Activated T-cell treated with anti-CD3 and anti-CD28 coated beads, Interleukin-2, amount 50 U/mL, for 1 hour (primary cell): ENCODE data around the gene SMAD6.

Source experiments
- DNase-seq: peaks from one replicate; pipeline ENCODE4 v3.0.0-alpha.2; 2020

Gene SMAD6

DNA sequence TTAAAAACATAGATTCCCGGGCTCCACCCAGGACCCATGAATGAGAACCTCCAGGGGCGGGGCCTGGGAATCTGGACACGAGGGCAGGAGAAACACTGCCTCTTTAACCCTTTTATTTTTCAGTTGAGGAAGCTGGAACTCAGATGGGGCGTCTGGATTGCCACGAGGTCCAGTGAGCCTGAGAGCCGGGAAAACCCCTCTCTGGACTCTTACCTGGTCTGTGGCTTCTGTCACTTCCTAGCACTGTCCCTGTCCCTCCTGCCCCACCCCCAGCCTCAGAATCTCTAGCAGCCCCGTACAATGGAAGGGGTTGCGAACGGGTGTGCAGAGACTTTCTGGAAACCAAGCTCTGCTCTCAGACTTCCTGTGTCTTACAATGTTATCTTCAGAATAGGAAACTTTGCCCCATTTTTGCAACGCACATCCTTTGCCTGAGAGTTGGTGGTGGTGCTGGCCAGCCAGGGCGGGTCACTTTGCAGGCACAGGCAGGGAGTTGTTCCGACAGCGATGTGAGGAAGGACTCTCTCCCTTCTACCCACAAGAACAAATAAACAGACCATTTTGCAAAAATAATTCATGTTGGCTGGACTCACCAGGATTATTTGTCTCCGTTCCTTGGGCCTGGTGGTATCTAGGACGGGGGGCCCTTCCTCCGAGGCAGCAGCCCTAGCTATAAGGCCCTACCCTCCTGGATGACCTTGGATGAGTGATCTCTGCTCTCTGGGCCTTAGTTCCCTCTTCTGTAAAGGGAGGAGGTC, 59.1 kb downstream of the SMAD6 start:
- DNase-seq, result no peak

DNA sequence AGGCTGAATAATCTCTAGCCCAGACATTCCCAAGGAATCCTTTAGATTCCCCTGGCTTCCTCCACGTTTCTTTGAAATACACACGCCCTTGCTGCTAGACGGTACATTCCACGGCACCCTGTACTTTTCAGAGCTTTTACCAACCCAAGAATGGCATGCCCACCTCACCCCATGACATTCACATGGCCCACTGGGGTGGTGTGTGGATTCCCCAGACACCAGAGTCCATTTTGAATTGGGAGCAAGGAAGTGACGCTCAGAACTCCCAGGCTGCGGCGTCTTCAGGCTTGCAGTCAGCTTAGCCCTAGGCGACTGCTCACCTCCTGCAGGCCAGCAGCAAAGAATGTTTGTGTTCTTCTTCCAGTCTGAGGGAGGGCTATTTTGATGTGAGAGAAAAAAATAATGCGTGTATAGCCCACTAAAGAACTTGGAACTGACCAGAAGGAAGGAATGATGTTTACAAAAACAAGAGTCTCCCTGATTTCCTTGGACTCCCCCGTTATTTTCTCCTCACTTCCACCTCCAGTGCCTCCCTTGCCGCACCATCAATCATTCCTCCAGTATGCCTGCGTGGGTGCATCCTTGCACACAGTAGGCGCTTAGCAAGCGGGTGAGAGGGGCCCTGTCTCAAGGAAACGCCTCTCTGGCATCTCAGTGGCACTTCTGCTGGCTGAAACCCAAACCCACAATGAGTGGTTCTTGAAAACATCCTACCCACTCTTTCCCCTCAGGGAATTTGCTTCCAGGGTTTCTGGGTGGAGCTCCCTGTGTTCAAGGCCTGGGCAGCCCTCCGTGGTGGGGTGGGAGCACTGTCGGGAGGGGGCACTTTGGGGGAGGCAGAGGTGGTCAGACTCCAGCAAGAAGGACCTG, 59.9 kb downstream of the SMAD6 start:
- no peak for DNase-seq

DNA sequence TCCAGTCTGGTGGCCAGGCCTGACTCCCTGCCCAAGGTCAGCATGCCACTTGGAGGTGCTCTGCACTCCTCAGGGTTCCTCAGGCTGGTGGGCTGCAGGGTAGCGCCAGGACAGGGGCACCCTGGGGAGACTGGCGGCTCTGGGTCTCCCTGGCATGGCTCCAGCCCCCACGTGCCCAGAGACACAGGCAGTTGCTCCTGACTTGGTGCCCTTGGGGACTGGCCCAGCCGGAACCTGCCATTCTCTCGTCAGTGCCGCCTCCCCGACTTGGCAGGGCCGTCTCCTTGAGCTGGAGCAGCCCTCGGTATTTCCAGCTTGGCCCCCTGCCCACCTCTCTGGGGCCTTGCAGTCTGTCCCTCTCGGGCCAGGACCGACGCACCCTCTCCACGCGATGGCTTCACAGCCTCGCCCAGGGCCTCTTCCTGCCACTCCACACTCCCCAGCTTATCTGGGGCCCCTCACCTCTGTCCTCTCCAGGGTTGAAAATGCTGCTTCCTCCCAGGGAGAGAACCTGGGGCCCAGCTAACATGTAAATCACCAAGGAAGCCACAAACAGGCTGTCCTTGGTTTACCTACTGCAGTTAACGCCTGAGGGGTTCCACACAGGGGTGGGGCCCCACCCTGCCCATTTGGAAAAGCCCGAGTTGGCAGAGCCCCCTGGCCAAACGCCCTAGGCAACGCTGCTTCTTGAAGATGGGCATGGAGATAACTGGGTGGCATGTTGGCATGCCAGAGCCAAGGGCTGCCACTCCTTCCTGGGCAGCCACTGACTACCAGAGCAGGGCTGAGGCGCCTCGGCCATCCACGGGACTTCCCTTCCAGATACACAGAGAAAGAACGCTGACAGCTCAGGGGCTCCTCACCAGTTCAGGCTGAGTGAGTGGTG, 61.4 kb downstream of the SMAD6 start:
- DNase-seq, result no peak

DNA sequence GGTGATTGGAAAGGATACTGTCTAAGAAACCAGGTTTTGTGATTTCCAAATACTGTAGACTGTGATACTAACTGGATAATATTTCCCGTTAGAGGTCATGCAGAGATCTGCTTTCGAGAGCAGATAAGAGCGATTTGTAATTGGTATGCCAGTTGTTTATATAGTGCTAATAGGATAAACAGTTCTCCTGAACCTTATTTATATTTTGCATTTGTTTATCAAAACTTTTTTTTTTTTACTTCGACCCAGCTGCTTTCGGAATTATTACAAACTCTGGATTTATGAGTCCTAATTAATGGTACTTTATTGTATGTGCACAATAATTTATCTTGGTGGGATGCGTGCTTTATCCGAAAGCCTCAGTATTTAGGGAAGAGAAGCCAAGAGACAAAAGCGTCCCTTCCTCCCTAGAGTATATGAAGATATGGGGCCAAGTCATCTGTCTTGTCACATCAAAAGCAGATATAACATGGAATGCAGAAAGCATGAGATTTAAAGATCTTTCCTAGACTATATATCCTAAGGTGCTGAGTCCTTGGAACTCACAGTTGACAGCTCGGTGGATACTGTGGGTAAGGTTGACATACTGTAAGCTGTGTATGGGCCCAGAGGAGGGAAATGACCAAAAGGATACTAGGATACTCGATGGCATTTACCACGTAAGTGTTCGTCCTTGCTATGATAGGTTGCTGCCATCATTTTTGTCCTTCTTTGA, 62.2 kb downstream of the SMAD6 start:
- no peak for DNase-seq

DNA sequence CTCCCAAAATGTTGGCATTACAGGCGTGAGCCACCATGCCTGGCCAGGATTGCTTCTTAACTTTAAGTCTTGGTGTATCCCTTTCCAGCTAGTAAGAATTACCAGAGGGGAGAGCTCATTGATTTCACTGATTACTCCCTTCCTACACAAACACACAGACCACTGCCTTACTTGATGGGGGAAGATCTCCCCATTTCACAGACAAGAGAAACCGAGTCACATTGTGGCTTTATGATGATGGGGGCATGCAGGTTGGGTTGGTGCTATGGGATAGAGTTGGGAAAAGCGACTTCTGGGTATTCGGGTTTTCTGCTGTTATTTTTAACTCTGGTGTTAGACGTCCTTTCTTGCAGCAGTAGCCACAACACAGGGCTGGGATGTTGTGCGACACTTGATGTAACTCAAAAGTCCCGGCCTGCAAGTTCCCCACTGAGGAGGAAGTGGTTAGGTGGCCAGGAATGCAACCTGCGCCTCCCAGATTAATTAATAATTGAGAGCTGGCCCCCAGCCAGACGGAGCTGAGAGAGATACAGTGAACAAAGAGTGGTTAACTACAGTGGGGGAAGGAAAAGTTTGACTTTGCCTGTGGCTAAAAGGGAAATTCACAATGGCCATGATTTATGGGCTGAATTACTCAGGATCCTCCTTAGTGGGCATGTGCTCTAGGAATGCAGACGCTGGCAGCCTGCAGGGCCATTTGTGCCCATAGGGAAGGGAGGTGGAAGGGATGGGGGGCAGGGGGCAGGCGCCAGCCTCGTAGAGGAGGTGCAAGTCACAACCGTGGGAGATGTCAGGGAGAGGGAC, 63.6 kb downstream of the SMAD6 start:
- DNase-seq, result no peak

DNA sequence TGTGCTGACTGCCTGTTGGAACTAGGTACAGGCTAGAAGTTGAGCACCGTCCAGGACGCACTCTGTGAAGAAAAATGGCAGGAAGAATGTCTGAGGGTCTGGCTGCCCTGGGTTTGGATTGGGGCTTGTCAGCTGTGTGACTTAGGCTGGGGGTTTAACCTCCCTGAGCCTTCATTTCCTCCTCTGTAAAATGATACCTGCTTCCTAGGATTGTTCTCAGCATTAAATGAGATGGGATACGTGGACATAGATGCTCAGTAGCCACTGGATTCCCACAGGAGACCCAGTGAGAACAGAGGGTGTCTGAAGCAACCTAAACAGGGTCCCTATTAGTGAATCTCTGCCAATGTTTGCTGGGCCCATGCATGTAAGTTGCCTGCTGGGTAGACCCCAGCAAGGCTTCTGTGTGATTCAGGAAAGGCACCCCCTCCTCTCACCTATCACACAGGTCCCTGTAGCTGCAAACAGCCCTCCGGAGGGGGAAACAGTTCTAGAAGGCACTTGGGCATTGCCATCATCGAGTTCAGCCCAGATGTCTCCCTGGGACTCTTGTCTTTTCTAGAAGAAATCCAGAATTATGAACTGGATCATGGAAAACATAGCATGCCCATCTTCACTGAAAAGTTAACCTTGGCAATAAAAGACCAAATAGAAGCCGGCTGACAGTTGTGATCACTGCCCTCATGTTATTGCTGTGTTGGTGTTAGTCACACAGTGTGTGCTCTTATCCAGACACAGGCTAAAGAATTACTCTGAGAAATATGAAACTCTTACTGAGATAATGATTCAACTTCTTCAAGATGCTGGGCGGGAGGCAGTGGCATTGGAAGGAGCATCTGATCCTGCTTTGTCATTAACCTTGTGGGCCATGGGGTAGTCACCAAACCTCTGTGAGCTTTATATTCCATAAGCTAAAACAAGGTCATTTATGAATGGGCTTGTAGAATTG, 64.5 kb downstream of the SMAD6 start:
- no peak for DNase-seq

DNA sequence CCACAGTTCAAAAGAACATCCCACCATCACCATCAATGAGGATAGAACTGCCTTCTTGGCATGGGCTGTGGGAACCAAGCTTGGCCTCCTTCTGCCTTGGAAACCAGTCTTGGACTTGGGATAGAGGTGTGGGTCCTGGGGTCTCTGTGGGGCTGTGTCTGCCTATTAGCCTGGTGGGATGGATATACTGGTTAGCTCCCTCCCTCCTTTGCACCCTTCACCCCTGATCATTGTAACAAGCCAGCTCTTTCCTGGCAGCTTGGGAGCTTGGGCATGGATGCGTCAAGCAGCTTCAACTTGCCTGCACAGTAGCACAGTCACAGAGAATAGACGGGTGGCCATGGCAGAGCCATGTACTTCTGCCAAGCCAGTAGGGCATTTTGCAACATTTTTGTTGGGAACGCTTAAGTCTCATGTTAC, 65.2 kb downstream of the SMAD6 start:
- no peak for DNase-seq

DNA sequence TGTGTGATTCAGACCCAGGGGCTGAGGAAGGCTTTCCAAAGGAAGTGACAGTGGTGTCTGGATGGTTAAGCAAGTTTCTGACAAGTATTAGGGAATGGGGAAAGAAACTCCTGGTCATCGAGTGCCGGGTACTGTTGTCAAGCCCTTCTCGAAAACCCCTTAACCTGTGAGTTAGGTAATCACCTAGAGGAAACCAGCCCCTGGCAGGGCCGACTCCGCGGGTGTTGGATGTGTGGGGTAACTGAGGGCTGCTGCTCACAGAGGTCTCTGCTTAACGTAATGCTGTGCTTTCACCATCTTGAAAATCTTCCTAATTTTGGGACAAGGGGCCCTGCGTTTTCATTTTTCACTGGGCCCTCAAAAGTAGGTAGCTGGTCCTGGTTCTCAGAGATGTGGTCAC, 67.0 kb downstream of the SMAD6 start:
- DNase-seq, result no peak

DNA sequence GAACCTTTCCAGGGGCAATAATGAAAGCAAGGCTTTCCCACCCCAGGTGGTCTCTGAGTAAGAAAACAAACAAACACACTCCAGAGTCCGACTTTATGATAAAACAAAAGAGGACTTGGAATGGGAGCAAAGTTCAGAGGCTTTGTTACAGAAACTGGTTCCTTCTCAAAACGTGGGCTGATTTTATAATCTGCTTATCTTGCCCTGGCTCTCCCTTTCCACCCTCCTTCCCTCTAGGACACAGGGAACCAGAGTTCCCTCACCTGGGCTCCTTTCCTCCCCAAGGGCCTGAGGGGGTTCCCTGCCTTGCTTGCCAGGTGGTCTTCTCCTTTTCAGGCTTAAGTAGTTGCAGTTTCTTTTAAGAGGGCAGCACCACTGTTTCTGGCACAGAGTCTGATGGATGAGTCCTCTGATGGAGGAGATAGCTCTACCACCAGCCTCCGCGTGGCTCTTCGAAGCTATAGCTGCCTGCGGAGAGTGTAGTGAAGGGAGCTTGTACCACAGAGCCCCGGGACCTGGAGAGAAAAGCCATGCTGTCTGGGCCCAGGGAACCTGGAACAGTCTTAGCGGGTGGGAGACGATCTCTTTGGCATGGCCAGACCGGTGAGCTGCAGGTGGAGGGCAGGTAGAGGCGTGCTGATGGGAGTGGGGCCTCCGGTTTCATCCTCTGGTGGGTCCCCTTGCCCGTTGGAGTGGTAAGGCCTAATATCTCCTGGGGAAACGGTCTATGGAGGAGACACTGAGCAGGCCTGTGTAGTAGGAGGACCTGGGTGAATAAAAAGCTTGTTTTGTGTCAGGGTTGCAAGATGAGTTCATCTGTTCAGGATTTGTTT, 68.7 kb downstream of the SMAD6 start:
- DNase-seq, result no peak

DNA sequence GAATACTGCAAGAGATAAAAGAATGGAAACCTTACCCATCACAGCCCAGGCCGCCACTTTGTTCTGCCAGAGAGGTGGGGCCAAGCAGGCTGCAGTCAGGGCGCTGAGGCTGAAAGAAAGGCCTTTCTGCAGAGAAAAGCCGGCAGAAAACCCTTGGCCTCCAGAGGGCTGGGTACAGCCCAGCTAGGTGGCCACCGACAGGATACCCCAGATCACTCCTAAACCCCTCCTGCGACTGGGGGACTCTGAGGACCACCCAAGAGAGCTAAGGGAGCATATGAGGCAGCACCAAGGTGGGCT, 69.3 kb downstream of the SMAD6 start:
- DNase-seq, result no peak

DNA sequence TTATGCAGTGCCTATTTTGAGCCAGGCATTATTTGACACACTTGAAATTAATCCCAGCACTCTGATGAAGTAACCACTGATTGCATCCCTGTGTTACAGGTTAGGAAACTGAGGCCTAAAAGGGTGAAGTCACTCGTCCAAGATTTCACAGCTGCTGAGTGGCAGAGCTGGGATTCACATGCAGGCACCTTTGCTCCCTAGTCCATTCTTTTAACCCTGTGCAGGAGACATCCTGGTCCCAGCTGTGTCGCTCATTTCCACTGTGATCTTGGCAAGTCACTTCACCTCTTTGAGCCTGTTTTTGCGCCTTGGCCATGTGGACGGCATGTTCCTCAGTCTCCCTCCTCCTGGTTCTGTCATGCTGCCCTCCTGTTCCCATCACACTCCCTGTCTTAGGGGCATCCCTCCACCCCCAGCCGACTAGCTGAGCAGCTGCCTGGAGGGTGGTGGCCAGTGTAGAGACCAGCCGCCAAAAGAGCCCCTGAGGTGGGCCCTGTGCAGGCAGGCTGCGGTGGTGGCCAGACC, 70.6 kb downstream of the SMAD6 start:
- DNase-seq, result no peak

DNA sequence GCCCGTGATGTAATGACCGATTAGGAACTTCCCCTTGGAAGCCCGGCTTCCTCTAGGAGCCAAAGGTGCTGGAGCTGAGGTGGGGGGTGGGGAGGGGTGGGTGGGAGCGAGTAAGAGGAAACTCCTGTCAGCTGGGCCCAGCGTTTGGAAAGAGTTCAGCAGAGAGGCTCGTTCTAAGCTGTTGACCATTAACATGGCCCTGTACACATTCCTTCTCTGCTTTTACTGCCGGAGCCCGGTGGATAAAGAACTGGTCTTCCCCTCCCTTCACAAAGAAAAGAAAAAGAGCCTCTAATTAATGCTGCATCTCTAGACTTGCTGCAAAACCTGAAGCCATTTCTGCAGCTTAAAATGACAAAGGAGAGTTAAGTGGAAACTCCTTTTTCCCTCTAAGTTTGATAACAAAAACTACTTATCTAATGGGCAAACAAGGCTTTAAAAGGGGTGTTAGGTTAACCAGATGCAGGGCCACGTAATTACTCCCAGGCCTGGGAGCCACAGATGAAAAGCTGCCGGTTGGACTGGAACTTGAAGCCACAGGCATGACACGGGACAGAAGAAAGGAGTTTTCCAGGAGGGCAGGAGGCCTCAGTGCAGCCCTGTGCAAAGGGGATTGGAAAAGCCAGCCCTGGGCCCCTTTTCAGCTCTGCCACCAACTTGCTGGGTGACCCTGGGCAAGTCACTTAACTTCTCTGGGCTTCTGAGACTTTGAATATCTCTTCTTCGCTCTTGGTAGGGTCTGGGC, 71.3 kb downstream of the SMAD6 start:
- no peak for DNase-seq

DNA sequence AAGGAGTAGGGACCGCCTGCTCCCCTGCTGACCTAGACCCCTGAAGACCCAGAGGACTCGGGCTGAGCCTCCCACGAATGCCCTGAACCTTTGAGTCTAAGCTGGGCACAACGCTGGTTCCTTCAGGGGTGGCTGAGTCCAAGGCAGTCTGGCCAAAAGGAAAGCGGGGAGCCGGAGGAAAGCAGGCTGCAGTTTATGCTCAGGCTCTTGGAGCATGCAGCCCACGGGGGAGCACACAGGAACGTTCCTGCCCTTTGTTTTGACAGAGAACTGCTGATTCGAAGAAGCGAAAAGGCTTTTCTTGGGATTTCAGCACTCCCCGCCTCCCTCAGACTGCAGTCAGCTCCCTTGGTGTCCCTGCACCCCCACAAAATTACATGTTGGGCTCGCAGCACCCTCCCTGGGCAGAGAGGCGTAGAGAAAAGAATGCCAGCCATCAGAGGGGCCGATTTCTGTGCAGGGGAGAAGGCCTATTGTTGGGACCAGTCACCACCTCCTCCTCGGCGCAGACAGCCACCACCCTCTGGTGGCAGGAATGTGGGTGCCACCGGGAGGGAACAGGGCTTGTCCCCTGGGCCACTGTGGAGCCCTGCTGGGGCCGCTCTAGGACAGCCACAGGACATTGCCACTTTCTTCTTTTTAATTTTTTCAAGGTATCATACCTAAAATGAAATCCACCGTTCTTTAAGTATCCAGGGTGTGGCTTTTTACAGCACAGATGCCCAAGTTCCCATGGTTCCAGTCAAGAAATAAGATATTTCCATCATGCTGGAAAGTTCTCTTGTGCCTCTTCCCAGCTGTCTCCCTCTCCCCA, 72.2 kb downstream of the SMAD6 start:
- peak; percentile 56 for DNase-seq

DNA sequence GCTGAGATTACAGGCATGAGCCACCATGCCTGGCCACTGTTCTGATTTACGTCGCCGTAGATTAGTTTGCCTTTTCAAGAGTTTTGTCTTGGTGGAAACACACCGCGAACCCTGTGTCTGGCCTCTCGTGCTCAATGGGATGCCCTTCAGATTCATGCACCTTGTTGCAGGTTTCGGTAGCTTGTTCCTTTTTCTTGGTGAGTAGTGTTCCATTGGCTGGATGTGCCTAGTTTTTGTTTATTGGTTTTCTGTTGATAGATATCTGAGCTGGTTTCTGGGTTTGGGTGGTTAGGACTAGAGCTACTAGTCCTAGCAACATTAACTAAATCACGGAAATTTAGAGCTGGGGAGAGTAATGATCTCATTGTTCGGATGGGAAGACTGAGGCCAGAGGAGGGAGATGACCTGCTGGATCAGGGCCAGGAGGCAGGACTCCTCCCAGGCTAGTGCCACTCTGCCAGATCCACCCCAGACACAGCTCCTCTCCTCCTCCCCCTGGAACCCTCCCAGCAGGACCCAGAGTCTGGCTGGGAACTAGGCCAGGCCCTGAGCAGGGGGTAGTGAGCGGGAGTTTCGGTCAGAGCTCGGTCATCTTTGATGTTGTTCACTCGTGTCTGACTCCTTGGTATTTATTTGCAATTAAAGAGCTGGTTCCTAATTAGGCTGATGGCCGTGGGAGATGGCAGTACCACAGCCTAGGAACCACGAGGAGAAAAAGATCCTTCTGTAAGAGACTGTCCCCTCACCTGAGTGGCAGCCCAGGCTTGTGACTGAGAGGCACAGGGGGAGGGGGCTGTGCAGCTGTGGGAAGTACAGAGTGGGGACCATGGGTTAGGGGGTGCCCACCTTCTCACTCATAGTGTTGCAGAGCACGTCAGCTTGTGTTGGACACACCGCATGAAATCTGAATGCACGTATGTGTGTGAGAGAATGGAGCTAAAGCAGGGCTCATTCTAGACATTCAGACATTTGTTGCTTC, 73.4 kb downstream of the SMAD6 start:
- DNase-seq, result no peak

DNA sequence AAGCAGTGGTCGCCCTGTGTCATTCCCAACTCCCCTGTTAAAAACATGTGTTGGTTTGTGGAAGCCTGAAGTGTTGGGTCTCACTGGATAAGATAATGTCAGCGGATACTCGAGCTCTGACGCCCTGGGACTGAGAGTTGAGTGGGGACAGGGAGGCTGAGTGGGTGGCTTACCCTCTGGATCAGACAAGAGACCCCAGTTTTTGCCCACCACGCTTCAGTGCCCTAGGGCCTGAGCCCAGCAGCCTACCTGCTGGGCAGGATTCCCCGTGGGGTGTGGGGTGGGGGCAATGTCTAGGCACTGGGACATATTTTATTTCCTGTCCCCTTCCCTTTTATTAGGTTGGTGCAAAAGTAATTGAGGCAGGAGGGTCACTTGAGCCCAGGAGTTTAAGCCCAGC, 75.0 kb downstream of the SMAD6 start:
- DNase-seq, result no peak

DNA sequence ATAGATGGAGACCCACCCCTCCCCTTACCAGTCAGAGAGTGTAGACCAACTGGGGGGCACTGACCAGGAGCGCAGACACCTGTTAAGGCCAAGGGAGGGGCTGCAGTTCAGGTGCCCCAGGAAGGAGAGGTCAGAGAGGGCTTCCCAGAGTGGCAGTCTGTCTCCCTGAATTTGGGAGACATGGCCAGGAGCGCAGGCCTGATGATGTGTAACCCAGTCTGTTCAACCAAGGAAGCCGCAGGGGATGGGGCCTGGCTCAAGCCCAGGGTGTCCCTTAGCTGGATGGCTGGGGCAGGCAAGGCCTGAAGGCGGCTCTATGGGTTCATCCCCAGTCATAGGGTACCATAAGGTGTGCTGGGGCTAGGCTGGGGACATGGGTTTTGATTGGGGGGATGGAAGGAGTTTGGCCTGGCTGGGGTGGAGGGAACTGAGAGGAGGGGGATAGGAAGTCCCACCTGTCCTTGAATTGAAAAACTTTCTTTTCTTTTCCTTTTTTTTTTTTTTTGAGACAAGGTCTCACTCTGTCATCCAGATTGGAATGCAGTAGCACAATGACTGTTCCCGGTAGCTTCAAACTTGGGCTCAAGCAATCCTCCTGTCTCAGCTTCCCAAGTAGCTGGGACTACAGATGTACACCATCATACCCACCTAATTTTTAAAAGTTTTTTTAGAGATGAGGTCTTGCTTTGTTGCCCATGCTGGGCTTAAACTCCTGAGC, 75.7 kb downstream of the SMAD6 start:
- no peak for DNase-seq
